ENCODE data around the gene CST9L. TPM values are rescaled to one million over a fixed set of nuclear protein-coding genes. Genes with fewer than 3 reads are reported as not detected.

The CST9L gene
- total RNA-seq, 1 experiment from 2014 or later, result not detected

DNA sequence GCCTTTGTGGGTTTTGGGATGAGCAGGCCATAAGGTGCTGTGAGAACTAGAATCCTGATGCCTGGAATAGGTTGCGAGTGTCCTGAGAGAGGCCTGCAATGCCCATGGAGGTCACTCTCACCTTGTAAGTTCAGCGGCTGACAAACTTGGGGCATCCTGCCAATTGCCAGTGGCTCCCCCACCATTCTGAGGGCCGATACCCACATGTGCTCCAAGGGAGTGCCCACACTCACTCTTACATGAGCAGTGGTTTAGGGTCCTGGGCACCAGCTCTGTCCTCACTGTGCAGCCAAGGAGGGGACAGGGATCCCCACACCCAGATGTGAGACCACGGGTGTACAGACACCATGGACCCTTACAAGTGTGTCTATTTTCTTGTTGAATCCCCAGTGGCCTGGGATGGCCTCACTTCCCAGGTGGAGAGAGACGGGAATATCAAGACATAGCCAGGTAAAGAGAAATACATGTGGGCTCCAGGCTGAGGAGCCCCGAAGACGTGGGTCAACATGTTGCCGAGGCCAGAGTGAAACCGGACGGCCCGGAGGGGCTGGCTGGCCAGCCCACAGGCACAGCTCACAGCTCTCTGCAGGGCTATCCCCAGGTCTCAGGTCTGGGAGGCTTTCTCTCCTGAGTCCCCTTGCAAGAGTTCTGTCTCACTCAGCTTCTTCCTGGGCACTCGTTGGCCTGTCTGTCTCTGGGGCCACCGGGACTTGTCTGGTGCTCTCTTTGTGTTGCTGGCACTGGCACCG is 39.4 kb upstream of the CST9L start:
- POLR2A ChIA-PET (ENCODE audit: low non-redundant PET), result no interaction called here
- H3K4me1 ChIP-seq (ENCODE audit: insufficient read depth, low read length, poor library complexity, severe bottlenecking), result no peaks in the 10 kb centered on the region
- H3K36me3 ChIP-seq (ENCODE audit: insufficient read depth, low read length, poor library complexity, severe bottlenecking), result no peaks in the 10 kb centered on the region
- DNase-seq (ENCODE audit: low spot score), result no peak
- no peaks in the 10 kb centered on the region for H3K9me3 ChIP-seq (ENCODE audit: low read depth, low read length, poor library complexity, severe bottlenecking)
- CTCF ChIA-PET, result interaction anchor here (1.0 kb wide), 1 partner anchor 166 kb away, joined by 3 read pairs; no protein-coding TSS in a partner anchor
- no TSS peak for BruUV-seq (replicated peaks)
- no peak overlapping the region for H3K4me3 ChIP-seq (ENCODE audit: low read depth, low read length, poor library complexity, severe bottlenecking)
- intact Hi-C loops (cut with micrococcal nuclease; ENCODE audit: unreplicated experiment), result no loop called here
- TF ChIP-seq CTCF (conservative IDR thresholded peaks at IDR 0.05; ENCODE audit: low read depth, low read length), result no peak
- no peak for TF ChIP-seq EZH2 (IDR thresholded peaks at IDR 0.05; ENCODE audit: borderline replicate concordance, low read depth, low read length, poor library complexity, severe bottlenecking)
- no peak overlapping the region for H3K27ac ChIP-seq (ENCODE audit: low read depth, low read length, poor library complexity, severe bottlenecking)
- H3K27me3 ChIP-seq (replicated peaks; ENCODE audit: insufficient read depth, low read depth, low read length, poor library complexity), result no peaks in the 10 kb centered on the region

- POLR2A ChIA-PET (ENCODE audit: low non-redundant PET), result no interaction called here
- intact Hi-C loops (cut with micrococcal nuclease; ENCODE audit: unreplicated experiment), result loop anchor here (1.0 kb wide), 1 partner anchor 164 kb away; no protein-coding TSS in a partner anchor
- no peak overlapping the region for H3K4me3 ChIP-seq (ENCODE audit: low read depth, low read length, poor library complexity, severe bottlenecking)
- no peak overlapping the region for H3K27ac ChIP-seq (ENCODE audit: low read depth, low read length, poor library complexity, severe bottlenecking)
- H3K9me3 ChIP-seq (ENCODE audit: low read depth, low read length, poor library complexity, severe bottlenecking), result no peaks in the 10 kb centered on the region
- H3K27me3 ChIP-seq (replicated peaks; ENCODE audit: insufficient read depth, low read depth, low read length, poor library complexity), result no peaks in the 10 kb centered on the region
- no peaks in the 10 kb centered on the region for H3K36me3 ChIP-seq (ENCODE audit: insufficient read depth, low read length, poor library complexity, severe bottlenecking)
- no TSS peak for BruUV-seq (replicated peaks)
- H3K4me1 ChIP-seq (ENCODE audit: insufficient read depth, low read length, poor library complexity, severe bottlenecking), result no peaks in the 10 kb centered on the region
- CTCF ChIA-PET, result no interaction called here
- DNase-seq (ENCODE audit: low spot score), result peak; percentile 78
- TF ChIP-seq EZH2 (IDR thresholded peaks at IDR 0.05; ENCODE audit: borderline replicate concordance, low read depth, low read length, poor library complexity, severe bottlenecking), result no peak
- TF ChIP-seq CTCF (conservative IDR thresholded peaks at IDR 0.05; ENCODE audit: low read depth, low read length), result peak; percentile 85
These were observed 38.4 kb upstream of the CST9L start for GRCh38 chr20:23606652-23607049.

DNA sequence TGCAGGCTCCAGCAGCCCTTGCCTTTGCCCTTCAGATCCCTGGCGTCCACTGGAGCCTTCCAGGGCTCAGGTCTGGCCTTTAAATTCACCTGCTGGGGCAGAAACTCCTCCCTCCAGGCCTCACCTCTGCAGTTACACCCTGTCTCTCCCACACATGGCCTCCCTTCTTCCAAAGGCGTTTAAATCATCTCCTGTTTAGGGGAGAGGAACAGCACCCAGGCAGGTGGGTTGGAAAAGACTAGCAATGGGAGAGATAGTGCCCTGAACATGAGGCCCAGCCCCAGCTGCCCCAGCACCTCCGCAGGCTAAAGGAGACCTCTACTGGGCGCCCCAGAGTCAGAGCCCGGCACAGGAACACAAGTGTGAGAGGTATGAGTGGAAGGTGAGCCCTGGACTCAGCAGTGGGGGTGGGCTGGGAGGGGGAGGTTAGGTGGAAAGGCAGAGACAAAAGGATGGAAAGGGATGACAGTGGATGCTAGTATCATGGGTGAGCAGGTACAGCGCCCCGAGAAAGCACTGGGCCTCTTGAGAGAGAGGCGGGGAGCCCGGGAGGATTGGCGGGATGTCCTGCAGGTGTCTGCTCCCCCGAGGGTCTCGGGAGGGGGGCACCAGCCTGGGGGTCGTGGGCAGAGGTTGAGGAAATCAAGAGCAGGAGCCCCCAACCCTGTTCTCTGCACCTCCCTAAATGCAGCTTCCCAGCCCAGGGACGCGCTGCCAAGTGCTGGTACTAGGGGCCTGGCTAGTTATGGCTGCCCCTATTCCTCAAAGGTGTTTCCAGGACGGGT is 37.8 kb upstream of the CST9L start, which contains the start of gene CST9:
Gene CST9, minus strand, starts transcription at position 51 of the 785 bp plus-strand sequence. CDS start 53 bp downstream, outside the sequence.
- TF ChIP-seq CTCF (conservative IDR thresholded peaks at IDR 0.05; ENCODE audit: low read depth, low read length) (no peak), EZH2 (IDR thresholded peaks at IDR 0.05; ENCODE audit: borderline replicate concordance, low read depth, low read length, poor library complexity, severe bottlenecking) (no peak)
- no TSS peak for BruUV-seq (replicated peaks)
- Histone ChIP-seq H3K4me1 (ENCODE audit: insufficient read depth, low read length, poor library complexity, severe bottlenecking) (no peaks in the 10 kb centered on the region), H3K27ac (ENCODE audit: low read depth, low read length, poor library complexity, severe bottlenecking) (no peak within 1 kb of the TSS), H3K36me3 (ENCODE audit: insufficient read depth, low read length, poor library complexity, severe bottlenecking) (no peaks in the 10 kb centered on the region), H3K27me3 (replicated peaks; ENCODE audit: insufficient read depth, low read depth, low read length, poor library complexity) (no peaks in the 10 kb centered on the region), H3K9me3 (ENCODE audit: low read depth, low read length, poor library complexity, severe bottlenecking) (no peaks in the 10 kb centered on the region), H3K4me3 (ENCODE audit: low read depth, low read length, poor library complexity, severe bottlenecking) (no peak within 1 kb of the TSS)
- DNase-seq (ENCODE audit: low spot score), result no peak
- intact Hi-C loops (cut with micrococcal nuclease; ENCODE audit: unreplicated experiment), result loop anchor here (1.0 kb wide), 1 partner anchor 164 kb away; no protein-coding TSS in a partner anchor
- CTCF ChIA-PET, result no interaction called here
- POLR2A ChIA-PET (ENCODE audit: low non-redundant PET), result no interaction called here
